CD4-positive, CD25-positive, alpha-beta regulatory T cell (primary cell): Measurements from ENCODE around the gene GPR45. TPM values are rescaled to one million over a fixed set of nuclear protein-coding genes. Genes with fewer than 3 reads are reported as not detected.

Experiments used
- ATAC-seq, 2 donors: fragments of 150-1000 bp; cut with Tn5 transposase; one replicate each; pipeline ENCODE4 v1.10.0; 2021; ENCODE audit warnings: low read depth in 2 of 2, moderate number of reproducible peaks in 2 of 2, moderate library complexity in 1 of 2
- DNase-seq, 3 donors: peaks; one replicate each; pipeline versions ENCODE4 v3.0.0 to v3.0.0-alpha.2; 2012 to 2022; ENCODE audit warnings: mixed read lengths in 1 of 3
- H3K27ac ChIP-seq: one replicate; pipeline ENCODE4 v1.7.0; 2013; ENCODE audit warnings: mild to moderate bottlenecking, low read length; ENCODE audit not compliant: insufficient read depth, poor library complexity, severe bottlenecking
- H3K27me3 ChIP-seq: one replicate; pipeline ENCODE4 v1.7.0; 2013; ENCODE audit warnings: low read length; ENCODE audit not compliant: control insufficient read depth, insufficient read depth
- H3K36me3 ChIP-seq: one replicate; pipeline ENCODE4 v1.7.0; 2013; ENCODE audit warnings: mild to moderate bottlenecking, low read length, moderate library complexity; ENCODE audit not compliant: control insufficient read depth, insufficient read depth
- H3K4me1 ChIP-seq: 2 replicates; pipeline ENCODE4 v1.7.0; 2013; ENCODE audit warnings: mild to moderate bottlenecking, low read length; ENCODE audit not compliant: insufficient read depth, control insufficient read depth, poor library complexity, severe bottlenecking
- H3K4me3 ChIP-seq: one replicate; pipeline ENCODE4 v1.7.0; 2013; ENCODE audit warnings: low read depth, mild to moderate bottlenecking, low read length, moderate library complexity
- H3K9me3 ChIP-seq, 2 experiments: 1 replicate in 1 of 2; 2 replicates in 1 of 2; pipeline ENCODE4 v1.7.0; 2013; ENCODE audit warnings: low read length in 2 of 2, mild to moderate bottlenecking in 1 of 2, moderate library complexity in 1 of 2; ENCODE audit not compliant: control insufficient read depth in 2 of 2
- H3K27ac Mint-ChIP-seq, 3 donors: one replicate each; pipeline ENCODE4 v1.8.0; 2020 to 2022; ENCODE audit warnings: mild to moderate bottlenecking in 3 of 3, mixed read lengths in 3 of 3, moderate library complexity in 2 of 3
- H3K27me3 Mint-ChIP-seq: one replicate; pipeline ENCODE4 v1.8.0; 2022; ENCODE audit warnings: mild to moderate bottlenecking, mixed read lengths
- H3K36me3 Mint-ChIP-seq: one replicate; pipeline ENCODE4 v1.8.0; 2020; ENCODE audit warnings: mixed read lengths
- H3K4me1 Mint-ChIP-seq, 4 donors: one replicate each; pipeline ENCODE4 v1.8.0; 2020 to 2022; ENCODE audit warnings: mixed read lengths in 4 of 4, mild to moderate bottlenecking in 1 of 4
- H3K4me3 Mint-ChIP-seq, 4 donors: one replicate each; pipeline ENCODE4 v1.8.0; 2020 to 2022; ENCODE audit warnings: mild to moderate bottlenecking in 4 of 4, mixed read lengths in 4 of 4, moderate library complexity in 3 of 4
- H3K9me3 Mint-ChIP-seq, 7 donors: one replicate each; pipeline ENCODE4 v1.8.0; 2020 to 2022; ENCODE audit warnings: mixed read lengths in 7 of 7, mild to moderate bottlenecking in 3 of 7, moderate library complexity in 2 of 7
- polyA plus RNA-seq, 4 donors: library from polyadenylated mRNA; unstranded; fragments of 300-500 nt; fragmentation: Illumina TruSeq; gene quantifications; one replicate each; pipeline ENCODE4 v1.2.3, GENCODE V29; 2021
- total RNA-seq: library from RNA; stranded (reverse); gene quantifications from one replicate; pipeline ENCODE4 v1.2.3, GENCODE V29; 2022

GPR45 gene
- total and polyA plus RNA-seq, 5 donors from 2014 or later, result not detected

- H3K27ac ChIP-seq, result no peak overlapping the region
- Mint-ChIP-seq H3K27me3 (no peaks in the 10 kb centered on the region), H3K4me3 (no peak overlapping the region), H3K4me1 (peaks cover 0 to 9% (median 0%) of the 10 kb centered on the region in 4 donors), H3K27ac (no peak overlapping the region), H3K36me3 (peaks cover 59% of the 10 kb centered on the region), H3K9me3 (no peaks in the 10 kb centered on the region)
- DNase-seq, result no peak
- peaks cover 58% of the 10 kb centered on the region for H3K36me3 ChIP-seq
- no peak overlapping the region for H3K4me3 ChIP-seq
- H3K9me3 ChIP-seq, result no peaks in the 10 kb centered on the region
- no peaks in the 10 kb centered on the region for H3K4me1 ChIP-seq
- no peak for ATAC-seq
- no peaks in the 10 kb centered on the region for H3K27me3 ChIP-seq
These were observed 46.6 kb downstream of the GPR45 start for GRCh38 chr2:105288133-105288532.

- no peak overlapping the region for H3K4me3 ChIP-seq
- Mint-ChIP-seq H3K4me1 (peaks cover 0 to 7% (median 4%) of the 10 kb centered on the region in 4 donors), H3K36me3 (peaks cover 62% of the 10 kb centered on the region), H3K9me3 (no peaks in the 10 kb centered on the region), H3K27ac (peak overlapping the region in 1 of 3 donors; percentile 42), H3K27me3 (no peaks in the 10 kb centered on the region), H3K4me3 (no peak overlapping the region)
- no peaks in the 10 kb centered on the region for H3K4me1 ChIP-seq
- H3K27ac ChIP-seq, result no peak overlapping the region
- ATAC-seq (no peak), DNase-seq (no peak)
- no peaks in the 10 kb centered on the region for H3K27me3 ChIP-seq
- no peaks in the 10 kb centered on the region for H3K9me3 ChIP-seq
- peaks cover 54% of the 10 kb centered on the region for H3K36me3 ChIP-seq
These were observed 49.6 kb downstream of the GPR45 start for GRCh38 chr2:105290981-105291660.

- Histone ChIP-seq H3K36me3 (peaks cover 60% of the 10 kb centered on the region), H3K4me1 (no peaks in the 10 kb centered on the region), H3K4me3 (no peak overlapping the region), H3K9me3 (no peaks in the 10 kb centered on the region), H3K27ac (no peak overlapping the region), H3K27me3 (no peaks in the 10 kb centered on the region)
- Mint-ChIP-seq H3K36me3 (peaks cover 63% of the 10 kb centered on the region), H3K27me3 (no peaks in the 10 kb centered on the region), H3K4me3 (no peak overlapping the region), H3K27ac (no peak overlapping the region), H3K4me1 (peaks cover under 1 to 7% (median 4%) of the 10 kb centered on the region in 4 donors), H3K9me3 (no peaks in the 10 kb centered on the region)
- no peak for DNase-seq
- no peak for ATAC-seq
These were observed 50.4 kb downstream of the GPR45 start for GRCh38 chr2:105291981-105292380.

Other genes starting within 250 kb of the GPR45 start
- gene MRPS9, start 203.7 kb upstream of the GPR45 start, total RNA-seq, result 13.2 TPM
- 10 to 100 TPM; 27.5 to 39.6 (median 34.0) TPM for gene MRPS9, start 203.7 kb upstream of the GPR45 start, polyA plus RNA-seq
- gene TGFBRAP1, start 88.0 kb downstream of the GPR45 start, total RNA-seq, result 21.0 TPM
- gene TGFBRAP1, start 88.0 kb downstream of the GPR45 start, polyA plus RNA-seq, result 10 to 100 TPM; 13.9 to 20.0 (median 16.5) TPM
- gene C2orf49, start 95.8 kb downstream of the GPR45 start, total RNA-seq, result 19.5 TPM
- 10 to 100 TPM; 11.0 to 13.4 (median 11.4) TPM for gene C2orf49, start 95.8 kb downstream of the GPR45 start, polyA plus RNA-seq
- 0.57 TPM for gene FHL2, start 157.3 kb downstream of the GPR45 start, total RNA-seq
- gene FHL2, start 157.3 kb downstream of the GPR45 start, polyA plus RNA-seq, result 1 to 10 TPM in 3 of 4 donors, under 1 TPM in 1; 0.76 to 2.0 (median 1.2) TPM